ENCODE results near the gene CD6. TPM values are rescaled to one million over a fixed set of nuclear protein-coding genes. Genes with fewer than 3 reads are reported as not detected.

Gene CD6
- total RNA-seq, 2 donors from 2014 or later, result 3.0 to 3.8 TPM

- Histone ChIP-seq H3K4me3 (no peak overlapping the region), H3K4me1 (no peaks in the 10 kb centered on the region), H3K9ac (ENCODE audit: low read depth in 2 of 2, low read length in 2 of 2) (no peak overlapping the region), H3K27ac (no peak overlapping the region), H3K27me3 (no peaks in the 10 kb centered on the region), H3K36me3 (no peaks in the 10 kb centered on the region), H3K9me3 (no peaks in the 10 kb centered on the region)
- intact Hi-C loops (cut with DNase I), result no loop called here
- no peak for TF ChIP-seq CTCF (IDR thresholded peaks at IDR 0.05)
- no peak for DNase-seq
These were observed 94.6 kb downstream of the CD6 start for GRCh38 chr11:61065955-61066638.

GRCh38 chr11:61066645-61067044 is 95.2 kb downstream of the CD6 start:
- Histone ChIP-seq H3K36me3 (no peaks in the 10 kb centered on the region), H3K27ac (no peak overlapping the region), H3K9me3 (no peaks in the 10 kb centered on the region), H3K9ac (ENCODE audit: low read depth in 2 of 2, low read length in 2 of 2) (no peak overlapping the region), H3K4me3 (no peak overlapping the region), H3K27me3 (no peaks in the 10 kb centered on the region), H3K4me1 (no peaks in the 10 kb centered on the region)
- TF ChIP-seq CTCF (IDR thresholded peaks at IDR 0.05), result no peak
- intact Hi-C loops (cut with DNase I), result no loop called here
- no peak for DNase-seq

GRCh38 chr11:61067782-61068446 is 96.4 kb downstream of the CD6 start:
- no peak overlapping the region for H3K9ac ChIP-seq (ENCODE audit: low read depth in 2 of 2, low read length in 2 of 2)
- no peaks in the 10 kb centered on the region for H3K36me3 ChIP-seq
- DNase-seq, result no peak
- H3K4me1 ChIP-seq, result no peaks in the 10 kb centered on the region
- H3K27me3 ChIP-seq, result no peaks in the 10 kb centered on the region
- TF ChIP-seq CTCF (IDR thresholded peaks at IDR 0.05), result no peak
- no peaks in the 10 kb centered on the region for H3K9me3 ChIP-seq
- intact Hi-C loops (cut with DNase I), result no loop called here
- H3K27ac ChIP-seq, result no peak overlapping the region
- H3K4me3 ChIP-seq, result no peak overlapping the region

- no peak for TF ChIP-seq CTCF (IDR thresholded peaks at IDR 0.05)
- Histone ChIP-seq H3K27ac (no peak overlapping the region), H3K9me3 (no peaks in the 10 kb centered on the region), H3K27me3 (no peaks in the 10 kb centered on the region), H3K4me1 (no peaks in the 10 kb centered on the region), H3K9ac (ENCODE audit: low read depth in 2 of 2, low read length in 2 of 2) (no peak overlapping the region), H3K4me3 (no peak overlapping the region), H3K36me3 (no peaks in the 10 kb centered on the region)
- intact Hi-C loops (cut with DNase I), result no loop called here
- DNase-seq, result no peak
These were observed 97.1 kb downstream of the CD6 start for GRCh38 chr11:61068581-61068980.

- H3K9me3 ChIP-seq, result no peaks in the 10 kb centered on the region
- no peak overlapping the region for H3K9ac ChIP-seq (ENCODE audit: low read depth in 2 of 2, low read length in 2 of 2)
- intact Hi-C loops (cut with DNase I), result no loop called here
- DNase-seq, result no peak
- no peaks in the 10 kb centered on the region for H3K36me3 ChIP-seq
- no peak for TF ChIP-seq CTCF (IDR thresholded peaks at IDR 0.05)
- no peaks in the 10 kb centered on the region for H3K27me3 ChIP-seq
- no peak overlapping the region for H3K27ac ChIP-seq
- H3K4me3 ChIP-seq, result no peak overlapping the region
- no peaks in the 10 kb centered on the region for H3K4me1 ChIP-seq
These were observed 97.9 kb downstream of the CD6 start for GRCh38 chr11:61069427-61069826.

Other genes starting within 250 kb of the CD6 start
- not detected for gene MS4A18, start 247.0 kb upstream of the CD6 start, total RNA-seq
- gene MS4A15, start 214.8 kb upstream of the CD6 start, total RNA-seq, result under 1 TPM in 1 of 2 donors, not detected in 1; 0.13 TPM
- gene MS4A10, start 186.3 kb upstream of the CD6 start, total RNA-seq, result under 1 TPM; 0.10 to 0.66 TPM
- gene CCDC86, start 129.6 kb upstream of the CD6 start, total RNA-seq, result 10 to 100 TPM; 10.9 to 32.1 TPM
- 1 to 10 TPM; 3.7 to 4.7 TPM for gene PTGDR2, start 115.7 kb upstream of the CD6 start, total RNA-seq
- gene ZP1, start 104.1 kb upstream of the CD6 start, total RNA-seq, result under 1 TPM in 1 of 2 donors, not detected in 1; 0.35 TPM
- 100 to 1,000 TPM in 1 of 2 donors, 10 to 100 TPM in 1; 59.3 to 172 TPM for gene PRPF19, start 65.1 kb upstream of the CD6 start, total RNA-seq
- 10 to 100 TPM; 35.0 to 53.4 TPM for gene TMEM109, start 57.5 kb upstream of the CD6 start, total RNA-seq
- 10 to 100 TPM; 12.3 to 20.7 TPM for gene TMEM132A, start 47.2 kb upstream of the CD6 start, total RNA-seq
- gene SLC15A3, start 19.5 kb upstream of the CD6 start, total RNA-seq, result 10 to 100 TPM in 1 of 2 donors, 1 to 10 TPM in 1; 6.6 to 14.4 TPM
- 1 to 10 TPM; 2.1 to 2.4 TPM for gene CD5, start 130.8 kb downstream of the CD6 start, total RNA-seq
- gene VPS37C, start 189.7 kb downstream of the CD6 start, total RNA-seq, result 10 to 100 TPM; 26.8 to 35.4 TPM
- gene PGA3, start 231.8 kb downstream of the CD6 start, total RNA-seq, result under 1 TPM in 1 of 2 donors, not detected in 1; 0.35 TPM

Data from colonic mucosa (tissue), 4 donors.